ENCODE data around the gene AKR1E2. TPM values are rescaled to one million over a fixed set of nuclear protein-coding genes. Genes with fewer than 3 reads are reported as not detected.

Gene AKR1E2
- total and polyA plus RNA-seq, 2 of the 8 experiments (the other 6 are each of a cell fraction or from before 2014, with no cell fraction given), result 2.6 to 3.5 TPM

- TF ChIP-seq ATF2 (IDR thresholded peaks at IDR 0.05; ENCODE audit: low read length), result no peak
- no peak for TF ChIP-seq RFX5 (IDR thresholded peaks at IDR 0.05; ENCODE audit: borderline replicate concordance, low read depth, low read length)
- no peak for TF ChIP-seq CTBP2 (IDR thresholded peaks at IDR 0.05; ENCODE audit: borderline replicate concordance, insufficient read depth, insufficient read length, low read length)
- no peak for TF ChIP-seq BCL11A (IDR thresholded peaks at IDR 0.05; ENCODE audit: low read depth in 2 of 2, low read length in 2 of 2)
- TF ChIP-seq PHF8 (conservative IDR thresholded peaks at IDR 0.05; ENCODE audit: low read depth, low read length), result no peak
- no peak for TF ChIP-seq NANOG (IDR thresholded peaks at IDR 0.05; ENCODE audit: insufficient read depth, low read depth, low read length, poor library complexity, severe bottlenecking)
- WGBS, 2 experiments (ENCODE audit: extremely low coverage in 1 of 2, insufficient coverage in 1 of 2, insufficient read length in 1 of 2, insufficient replicate concordance in 2 of 2, low coverage in 1 of 2, low lambda C conversion rate in 2 of 2, missing lambda C conversion rate in 1 of 2), result 91% methylated on average over 8 of the region's 8 CpGs; no CpG with 5 or more reads in 1 of the 2 experiments
Observed at GRCh38 chr10:4820804-4821401, 5.1 kb upstream of the AKR1E2 start.

More at GRCh38 chr10:4820804-4821401, 5.1 kb upstream of the AKR1E2 start:
- Histone ChIP-seq H3K56ac (replicated peaks; ENCODE audit: insufficient read length, low read depth, low read length) (no peak overlapping the region), H2BK12ac (ENCODE audit: low read depth, low read length) (no peak overlapping the region), H3K27me3 (replicated peaks in 1 of 4; ENCODE audit: control insufficient read depth in 3 of 4, extremely low read depth in 1 of 4, insufficient read depth in 3 of 4, low read length in 3 of 4) (peaks cover 4 to 12% (median 8%) of the 10 kb centered on the region in 4 experiments), H2AK5ac (ENCODE audit: low read depth, low read length) (no peak overlapping the region), H2BK5ac (ENCODE audit: low read depth, low read length) (no peak overlapping the region), H3K23ac (ENCODE audit: insufficient read length) (no peak overlapping the region), H3K23me2 (ENCODE audit: low read depth, low read length) (no peaks in the 10 kb centered on the region), H3K79me1 (ENCODE audit: low read depth, low read length) (no peaks in the 10 kb centered on the region), H2BK120ac (replicated peaks; ENCODE audit: low read depth, low read length) (no peak overlapping the region), H3K18ac (ENCODE audit: extremely low read depth, low read length) (no peak overlapping the region), H4K8ac (ENCODE audit: extremely low read depth, insufficient read depth, low read length) (no peak overlapping the region), H3K36me3 (ENCODE audit: control insufficient read depth in 2 of 4, insufficient read depth in 4 of 4, low read length in 3 of 4) (no peaks in the 10 kb centered on the region), H3K9ac (replicated peaks in 1 of 4; ENCODE audit: extremely low read depth in 1 of 4, low read depth in 3 of 4, low read length in 3 of 4) (no peak overlapping the region), H2AFZ (ENCODE audit: low read length) (no peak overlapping the region; the same call in 1 of the 2 replicates), H4K91ac (replicated peaks; ENCODE audit: insufficient read length, low read length) (no peak overlapping the region), H3K79me2 (ENCODE audit: control insufficient read depth in 1 of 2, insufficient read depth in 2 of 2, low read length in 2 of 2) (no peaks in the 10 kb centered on the region), H3K4me3 (ENCODE audit: extremely low read depth in 1 of 4, insufficient read depth in 2 of 4, low read depth in 3 of 4, low read length in 4 of 4) (no peak overlapping the region), H2BK15ac (ENCODE audit: low read length) (no peak overlapping the region), H4K5ac (ENCODE audit: insufficient read length, low read depth, low read length) (no peak overlapping the region), H3K4me1 (replicated peaks in 1 of 4; ENCODE audit: control insufficient read depth in 3 of 4, insufficient read depth in 4 of 4, low read length in 3 of 4) (no peaks in the 10 kb centered on the region), H3K4me2 (ENCODE audit: insufficient read depth in 1 of 2, low read depth in 2 of 2, low read length in 2 of 2) (no peak overlapping the region), H2BK20ac (ENCODE audit: low read length) (no peak overlapping the region), H3K4ac (replicated peaks; ENCODE audit: insufficient read length, low read depth, low read length) (no peak overlapping the region), H3K27ac (ENCODE audit: low read depth, low read length) (no peak overlapping the region), H4K20me1 (replicated peaks in 1 of 2; ENCODE audit: control insufficient read depth in 1 of 2, insufficient read depth in 2 of 2, low read length in 2 of 2) (no peaks in the 10 kb centered on the region), H3K9me3 (ENCODE audit: insufficient read depth in 2 of 2, low read depth in 1 of 2, low read length in 1 of 2) (peaks cover 7 to 10% of the 10 kb centered on the region in 2 experiments; a peak in 3 of 4 replicates), H3K14ac (ENCODE audit: insufficient read length) (no peak overlapping the region)
- DNase-seq (ENCODE audit: low read depth in 1 of 2, low spot score in 2 of 2), result no peak
- ChIA-PET CTCF (ENCODE audit: partially characterized antibody) (interaction anchor here (1.3 to 1.5 kb wide), 3 partner anchors 28 to 161 kb away, joined by 4 to 5 read pairs (median 5); no protein-coding TSS in a partner anchor), POLR2A (ENCODE audit: partially characterized antibody) (interaction anchor here (0.6 kb wide), 1 partner anchor 935 kb away, joined by 3 read pairs; no protein-coding TSS in a partner anchor)
- no peak for FAIRE-seq
